HG02870 (cell line): Measurements from ENCODE around the gene PRAME.
"Not testable (repeated sequence)": the region's sequence is repeated elsewhere in the genome, so short reads cannot be mapped to it uniquely, and the experiment has no call there.

Experiments used
- ATAC-seq: cut with Tn5 transposase; IDR thresholded peaks from one replicate; pipeline ENCODE4 v1.9.1; 2021; ENCODE audit warnings: mild to moderate bottlenecking, moderate library complexity; ENCODE audit not compliant: unreplicated experiment

Gene PRAME

DNA sequence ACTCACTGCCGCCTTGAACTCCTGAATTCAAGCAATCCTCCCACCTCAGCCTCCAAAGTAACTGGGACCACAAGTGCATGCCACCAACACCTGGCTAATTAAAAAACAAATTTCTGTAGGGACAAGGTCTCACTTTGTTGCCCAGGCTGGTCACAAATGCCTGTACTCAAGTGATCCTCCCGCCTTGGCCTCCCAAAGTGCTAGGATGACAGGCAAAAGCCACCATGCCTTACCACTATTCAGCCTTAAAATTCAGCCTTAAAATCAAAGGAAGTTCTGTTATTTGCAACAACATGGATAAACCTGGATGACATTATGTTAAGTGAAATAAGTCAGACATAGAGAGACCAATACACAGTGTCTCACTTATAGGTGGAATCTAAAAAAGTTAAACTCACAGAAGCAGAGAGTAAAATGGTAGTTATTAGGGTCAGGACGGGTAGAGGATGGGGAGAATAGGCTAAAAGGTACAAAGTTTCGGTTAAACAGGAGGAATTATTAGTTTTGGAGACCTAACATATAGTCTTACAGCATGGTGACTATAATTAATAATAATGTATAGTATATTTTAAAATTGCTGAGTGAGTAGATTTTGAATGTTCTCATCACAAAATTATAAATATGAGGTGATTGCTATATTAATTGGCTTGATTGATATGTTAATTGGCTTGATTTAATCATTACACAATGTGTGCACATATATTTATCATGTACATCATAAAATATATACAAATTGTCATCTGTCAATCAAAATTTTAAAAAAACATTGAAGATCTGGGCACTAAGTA, 32.7 kb downstream of the PRAME start:
- no peak for ATAC-seq

DNA sequence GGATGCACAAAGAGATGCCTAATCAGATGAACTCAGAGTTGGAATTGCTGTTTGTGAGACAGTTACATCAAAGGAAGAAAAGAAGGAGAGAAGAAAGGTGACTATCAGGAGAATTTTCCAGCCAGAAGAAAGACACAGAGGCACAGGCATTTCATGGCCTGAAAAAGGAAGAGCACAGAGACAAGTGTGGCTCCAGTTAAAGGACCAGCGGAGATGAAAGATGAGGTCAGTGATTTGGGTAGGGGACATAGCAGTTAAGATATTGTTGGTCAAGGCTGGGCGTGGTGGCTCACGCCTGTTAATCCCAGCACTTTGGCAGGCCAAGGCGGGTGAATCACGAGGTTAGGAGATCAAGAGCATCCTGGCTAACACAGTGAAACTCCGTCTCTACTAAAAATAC, 35.6 kb downstream of the PRAME start:
- no peak for ATAC-seq

DNA sequence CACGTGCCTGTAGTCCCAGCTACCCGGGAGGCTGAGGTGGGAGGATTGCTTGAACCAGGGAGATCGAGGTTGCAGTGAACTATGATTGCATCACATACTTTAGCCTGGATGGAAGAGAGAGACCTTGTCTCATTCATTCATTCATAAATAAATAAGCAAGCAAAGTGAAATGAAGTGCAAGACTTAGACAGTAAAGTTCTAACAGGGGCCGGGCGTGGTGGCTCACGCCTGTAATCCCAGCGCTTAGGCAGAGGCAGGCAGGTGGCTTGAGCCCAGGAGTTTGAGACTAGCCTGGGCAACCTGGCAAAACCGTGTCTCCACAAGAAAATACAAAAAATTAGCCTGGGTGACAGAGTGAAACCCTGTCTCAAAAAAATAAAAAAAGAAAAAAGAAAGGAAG, 37.4 kb downstream of the PRAME start:
- no peak for ATAC-seq

DNA sequence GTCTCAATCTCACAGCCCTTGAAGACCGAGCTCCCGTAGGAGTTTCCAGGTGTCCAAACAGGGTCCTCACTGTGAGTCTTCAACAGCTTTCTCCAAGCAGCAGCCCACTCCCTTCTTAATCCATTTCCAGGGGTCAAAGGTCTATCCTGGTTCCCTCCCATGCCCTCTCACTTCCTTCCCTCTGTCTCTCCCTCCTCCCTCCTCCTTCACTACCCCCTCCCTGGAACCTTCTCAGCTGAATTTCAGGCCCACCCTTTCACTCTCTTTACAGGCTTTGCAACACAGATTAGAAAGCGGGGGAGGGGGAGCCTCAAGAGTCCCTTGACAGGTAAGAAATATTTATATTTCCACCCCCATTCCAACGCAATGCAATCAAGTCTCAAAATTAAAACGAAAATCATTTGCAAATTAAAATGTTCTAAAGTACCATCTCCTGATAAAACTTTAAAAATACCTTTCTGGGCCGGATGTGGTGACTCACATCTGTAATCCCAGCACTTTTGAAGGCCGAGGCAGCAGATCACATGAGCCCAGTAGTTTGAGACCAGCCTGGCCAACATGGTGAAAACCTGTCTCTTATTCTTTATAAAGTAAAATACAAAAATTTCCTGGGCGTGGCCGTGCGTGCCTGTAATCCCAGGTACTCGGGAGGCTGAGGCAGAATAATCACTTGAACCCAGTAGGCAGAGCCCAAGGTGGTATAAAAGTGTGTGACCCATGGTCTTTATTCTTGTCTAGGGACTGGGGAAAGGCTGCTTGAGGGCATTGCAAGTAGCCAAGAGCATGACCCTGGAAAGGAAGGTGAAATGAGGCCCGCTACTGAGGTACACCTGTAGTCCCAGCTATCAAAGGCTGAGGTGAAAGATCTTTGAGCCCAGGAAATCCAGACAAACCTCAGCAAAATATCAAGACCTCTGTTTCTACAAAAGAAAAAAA, 38.1 kb downstream of the PRAME start:
- no peak for ATAC-seq

DNA sequence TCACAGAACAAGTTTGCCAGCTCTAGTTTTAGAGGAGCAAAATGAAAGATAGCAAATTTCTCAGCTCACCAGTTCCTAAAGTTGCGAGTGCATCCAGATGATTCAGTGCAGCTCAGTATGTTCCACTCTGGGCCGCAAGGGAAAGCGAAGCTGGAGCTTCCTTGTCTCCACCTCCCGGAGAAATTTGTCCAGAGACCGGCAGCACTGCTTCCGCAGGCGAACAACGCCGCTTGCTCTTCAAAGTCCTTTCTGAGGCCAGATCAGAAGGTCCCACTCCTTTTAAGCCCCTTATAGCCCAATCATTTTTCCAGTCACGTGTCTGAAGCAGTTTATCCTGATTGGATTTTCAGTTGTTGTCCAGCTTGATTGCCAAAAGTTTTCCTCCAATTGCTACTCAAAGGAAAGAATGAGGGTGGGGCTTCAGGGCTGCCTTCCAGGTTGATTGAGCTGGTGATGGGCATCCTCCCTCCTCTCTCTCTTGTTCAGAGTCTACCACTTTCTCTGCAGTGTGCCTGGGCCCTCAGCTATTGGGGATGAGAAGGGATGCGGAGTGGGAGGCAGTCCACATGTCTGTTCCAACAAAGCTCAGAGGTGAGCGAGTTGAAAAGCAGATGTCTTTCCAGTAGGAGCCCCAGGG, 38.9 kb downstream of the PRAME start, which contains the start of gene ZNF280A:
Gene ZNF280A (minus strand): TSS at position 251 of the 637 bp plus-strand sequence. CDS start 4,640 bp downstream, outside the sequence.
- no peak for ATAC-seq

DNA sequence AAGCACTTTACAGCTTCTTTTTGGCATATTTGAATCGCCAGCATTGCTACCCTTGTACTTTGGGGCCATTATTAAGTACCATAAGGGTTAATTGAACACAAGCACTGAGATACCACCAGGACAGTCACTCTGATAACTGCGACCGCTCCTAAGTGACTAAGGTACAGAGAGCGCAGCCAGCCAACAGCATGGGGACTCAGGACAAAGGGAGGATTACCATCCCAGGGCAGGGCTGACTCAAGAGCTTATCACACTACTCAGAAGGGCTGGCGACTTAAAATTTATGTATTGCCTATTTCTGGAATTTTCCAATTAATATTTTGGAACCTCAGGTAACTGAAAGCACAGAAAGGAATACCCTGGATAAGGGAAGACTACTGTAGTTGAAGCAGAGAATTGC, 39.5 kb downstream of the PRAME start:
- no peak for ATAC-seq

DNA sequence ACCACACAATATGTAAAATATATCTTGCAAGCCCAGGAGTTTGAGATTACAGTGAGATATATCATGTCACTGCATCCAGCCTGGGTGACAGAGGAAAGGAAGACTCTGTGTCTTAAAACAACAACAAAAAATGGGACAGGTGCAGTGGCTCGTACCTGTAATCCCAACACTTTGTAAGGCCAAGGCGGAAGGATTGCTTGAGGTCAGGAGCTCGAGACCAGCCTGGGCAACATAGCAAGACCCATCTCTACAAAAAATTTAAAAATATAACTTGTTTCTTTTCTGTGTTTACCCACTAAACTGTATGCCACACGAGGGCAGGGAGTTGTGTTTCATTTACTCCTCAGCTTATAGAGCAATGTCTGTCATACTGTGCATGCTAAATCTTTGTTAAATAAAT, 42.1 kb downstream of the PRAME start:
- no peak for ATAC-seq

DNA sequence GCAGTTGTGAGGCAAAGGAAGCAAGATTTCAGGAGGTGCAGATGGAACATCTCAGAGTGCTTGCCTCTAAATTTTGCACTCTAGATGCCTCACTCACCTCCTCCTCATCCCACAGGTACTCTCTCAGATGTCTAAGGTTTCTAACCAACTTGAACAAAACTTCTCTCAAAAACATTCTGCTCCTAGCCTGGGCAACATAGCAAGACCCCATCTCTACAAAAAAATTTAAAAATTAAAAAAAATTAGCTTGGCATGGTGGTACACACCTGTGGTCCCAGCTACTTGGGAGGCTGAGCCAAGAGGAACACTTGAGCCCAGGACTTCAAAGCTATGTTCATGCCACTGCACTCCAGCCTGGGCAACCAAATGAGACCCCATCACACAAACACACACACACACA, 43.2 kb downstream of the PRAME start:
- no peak for ATAC-seq

DNA sequence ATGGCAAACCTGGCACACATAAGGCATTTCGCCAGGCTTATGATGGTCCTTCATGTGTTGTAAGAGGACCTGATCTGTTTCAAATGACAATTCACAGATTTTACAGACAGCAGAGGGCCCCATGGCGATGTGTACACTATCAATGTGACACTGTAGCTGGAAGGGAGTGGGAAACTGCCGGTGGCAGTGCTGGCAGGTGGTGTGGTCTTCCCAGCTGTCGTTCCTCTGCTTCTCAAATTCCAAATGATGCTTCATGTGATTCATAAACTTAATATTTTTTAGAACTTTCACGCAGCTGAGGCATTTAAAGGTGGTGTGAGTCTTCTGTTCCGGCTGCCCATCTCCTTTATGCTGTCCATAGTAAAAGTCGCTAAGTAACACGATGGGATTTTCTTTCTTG, 44.6 kb downstream of the PRAME start:
- not testable (repeated sequence) for ATAC-seq

DNA sequence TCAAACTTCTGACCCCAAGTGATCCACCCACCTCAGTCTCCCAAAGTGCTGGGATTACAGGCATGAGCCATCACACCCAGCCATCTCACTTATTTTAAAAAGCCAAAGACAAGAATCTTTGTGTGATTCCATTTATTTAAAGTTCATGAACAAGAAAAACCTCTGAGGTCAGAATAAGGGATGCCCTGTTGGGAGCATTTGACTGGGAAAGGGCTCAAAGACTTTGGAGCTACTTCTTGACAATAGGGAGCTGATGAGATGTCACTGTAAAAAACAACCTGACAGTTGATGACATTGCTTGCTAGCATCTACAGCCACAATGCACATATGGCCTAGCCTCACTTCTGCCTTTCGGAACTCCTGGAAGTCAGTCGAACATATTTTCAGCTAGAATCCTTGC, 45.4 kb downstream of the PRAME start:
- no peak for ATAC-seq

DNA sequence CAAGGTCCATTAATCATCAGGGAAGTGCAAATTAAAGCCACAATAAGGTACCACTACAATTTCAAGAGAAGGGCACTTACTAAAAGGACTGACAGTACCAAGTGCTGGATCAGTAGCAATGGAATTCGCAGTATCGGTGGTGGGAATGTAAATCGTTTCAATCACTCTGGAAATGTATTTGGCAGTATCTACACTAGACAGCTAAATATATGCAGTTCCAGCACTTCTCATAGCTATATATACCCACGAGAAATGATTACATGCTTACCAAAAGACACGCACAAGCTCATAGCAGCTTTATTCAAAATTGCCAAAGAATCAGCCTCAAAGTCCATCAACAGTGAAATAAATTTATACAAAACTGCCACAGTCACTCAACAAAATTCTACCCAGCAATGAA, 46.1 kb downstream of the PRAME start:
- no peak for ATAC-seq

DNA sequence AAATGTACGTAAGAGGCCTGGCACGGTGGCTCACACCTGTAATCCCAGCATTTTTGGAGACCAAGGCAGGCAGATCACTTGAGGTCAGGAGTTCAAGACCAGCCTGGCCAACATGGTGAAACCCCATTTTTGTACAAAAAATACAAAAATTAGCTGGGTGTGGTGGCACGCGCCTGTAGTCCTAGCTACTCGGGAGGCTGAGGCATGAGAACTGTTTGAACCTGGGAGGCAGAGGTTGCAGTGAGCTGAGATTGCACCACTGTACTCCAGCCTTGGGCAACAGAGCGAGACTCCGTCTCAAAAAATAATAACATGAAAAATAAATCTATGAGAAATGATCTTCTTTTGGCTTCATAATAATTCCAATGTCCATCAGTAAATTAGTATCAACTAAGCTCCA, 48.2 kb downstream of the PRAME start:
- not testable (repeated sequence) for ATAC-seq

DNA sequence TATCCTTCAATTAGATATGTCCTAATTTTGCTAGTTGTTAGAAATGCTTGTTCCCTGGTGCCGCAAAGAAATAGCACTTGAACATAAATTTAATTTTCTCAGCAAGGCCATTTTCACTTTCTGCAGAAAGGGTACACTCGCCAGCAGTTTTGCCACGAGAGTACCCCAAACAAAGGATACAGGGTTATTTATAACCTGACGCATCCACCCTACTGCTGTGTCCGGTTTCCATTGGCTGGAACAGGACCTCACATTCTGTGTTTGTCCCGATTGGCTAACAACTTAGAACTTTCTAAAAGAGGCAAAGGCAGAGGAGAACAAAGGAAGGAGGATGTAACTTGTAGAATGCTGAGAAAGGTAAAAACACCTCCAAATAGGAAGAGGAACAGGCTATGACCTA, 49.2 kb downstream of the PRAME start:
- ATAC-seq = not testable (repeated sequence)

DNA sequence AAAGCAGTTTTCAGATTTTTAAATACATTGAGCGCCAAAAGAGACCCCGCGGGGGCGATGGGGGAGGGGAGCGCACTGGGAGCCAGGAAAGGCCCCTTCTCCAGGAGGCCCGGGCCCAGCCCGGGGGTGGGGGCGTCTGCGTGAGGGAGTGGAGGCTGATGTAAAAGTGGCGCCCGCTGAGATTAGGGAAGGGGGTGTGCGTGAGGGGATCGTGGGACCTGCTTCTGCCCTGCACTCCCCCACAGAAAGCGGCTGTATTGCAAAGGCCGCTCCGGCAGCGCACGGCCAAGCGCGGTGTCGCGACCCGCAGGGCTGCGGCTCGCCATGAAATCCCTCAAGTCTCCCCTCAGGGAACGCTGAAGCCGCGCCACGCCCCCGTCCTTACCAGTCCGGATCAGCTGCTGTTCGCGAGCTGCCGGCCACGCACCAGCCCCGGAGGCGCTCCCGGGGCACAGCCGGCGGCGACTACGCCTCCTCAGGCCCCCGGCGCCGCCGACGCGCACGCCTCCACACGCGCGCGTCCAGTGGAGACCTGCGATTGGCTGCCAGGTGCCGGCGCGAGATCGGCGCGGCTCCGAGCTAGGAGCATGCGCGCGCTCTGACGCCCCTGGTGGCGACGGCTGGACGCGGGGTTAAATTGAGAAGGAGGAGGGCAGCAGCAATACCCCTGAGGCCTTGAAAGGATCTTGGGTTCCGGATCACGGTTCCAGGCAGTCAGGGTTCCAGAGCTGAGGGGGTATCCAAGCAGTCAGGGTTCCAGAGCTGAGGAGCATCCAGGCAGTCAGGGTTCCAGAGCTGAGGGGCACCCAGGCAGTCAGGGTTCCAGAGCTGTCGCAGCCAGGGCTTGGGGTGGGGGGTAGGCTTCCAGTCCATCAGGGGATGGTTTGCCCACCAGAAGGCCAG, 50.5 kb downstream of the PRAME start, which contains the start of gene ZNF280B:
Gene ZNF280B (minus strand): TSS at position 469 of the 903 bp plus-strand sequence. CDS start 19,344 bp downstream, outside the sequence.
- ATAC-seq = peak; percentile 62

DNA sequence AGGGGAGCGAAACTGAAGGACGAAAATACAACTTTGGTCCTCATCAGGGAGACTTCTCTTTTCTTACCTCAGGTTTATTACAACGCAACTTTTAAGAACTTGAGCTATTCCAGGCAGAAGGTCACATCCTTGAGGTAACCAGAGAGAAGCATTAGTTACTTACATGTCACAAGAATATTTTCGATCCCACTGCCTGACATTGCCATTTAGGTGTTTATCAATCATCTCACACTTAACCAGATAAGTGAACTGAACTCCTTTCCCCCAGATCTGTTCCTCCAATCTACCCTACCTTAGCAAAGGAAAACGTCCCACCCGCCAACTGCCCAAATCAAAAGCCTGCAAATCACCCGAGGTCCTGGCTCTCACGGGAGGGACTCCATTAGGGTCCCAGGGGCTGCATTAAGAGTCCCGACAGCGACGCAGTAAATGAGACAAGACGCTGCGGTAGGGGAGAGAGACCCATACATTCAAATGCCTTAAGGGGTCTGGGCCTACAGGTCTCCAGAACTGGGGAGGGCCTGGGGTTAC, 51.3 kb downstream of the PRAME start:
- ATAC-seq = no peak

DNA sequence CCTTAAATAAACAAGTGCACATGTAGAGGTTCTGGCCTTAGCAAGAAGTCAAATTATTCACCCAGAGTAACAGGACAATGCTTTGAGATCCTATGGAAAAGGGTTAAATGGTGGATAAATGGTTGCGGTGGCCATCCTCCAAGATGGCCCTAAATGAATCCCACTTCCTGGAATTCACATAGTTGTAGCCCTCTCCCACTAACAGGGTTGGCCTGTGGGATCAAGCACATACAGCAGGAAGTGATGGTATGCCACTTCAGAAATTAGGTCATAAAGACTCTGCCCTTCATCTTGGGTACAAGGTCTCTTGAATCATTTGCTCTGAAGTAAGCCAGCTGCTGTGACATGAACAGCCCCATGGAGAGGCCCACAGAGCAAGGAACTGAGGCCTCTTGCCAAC, 52.3 kb downstream of the PRAME start:
- no peak for ATAC-seq

DNA sequence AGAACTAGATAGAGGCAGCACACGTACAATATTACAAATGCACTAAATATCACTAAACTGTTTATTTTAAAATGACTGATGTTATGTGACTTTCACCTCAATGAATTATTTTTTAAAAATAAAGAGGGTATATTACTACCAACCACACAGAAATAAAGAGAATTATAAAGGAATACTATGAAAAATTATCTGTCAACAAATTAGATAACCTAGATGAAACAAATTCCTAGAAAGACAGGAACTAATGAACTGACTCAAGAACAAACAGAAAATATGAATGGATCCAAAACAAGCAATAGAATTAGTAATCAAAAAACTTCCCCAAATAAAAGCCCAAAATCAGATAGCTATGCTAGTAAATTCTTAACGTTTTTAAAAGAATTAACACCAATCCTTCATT, 60.8 kb downstream of the PRAME start:
- ATAC-seq = no peak
